K562 treated with DMSO at 1 percent for 48 hours (cell line): ENCODE results near the gene SMURF2. TPM values are rescaled to one million over a fixed set of nuclear protein-coding genes. Genes with fewer than 3 reads are reported as not detected.

Source experiments
- total RNA-seq: library from RNA; unstranded; fragments of 300-600 nt; gene quantifications from 2 replicates; pipeline ENCODE4 v1.2.3, GENCODE V29; 2022; ENCODE audit warnings: low replicate concordance; ENCODE audit errors: extremely low read depth

SMURF2 gene
- total RNA-seq = not detected in 2 replicates

DNA sequence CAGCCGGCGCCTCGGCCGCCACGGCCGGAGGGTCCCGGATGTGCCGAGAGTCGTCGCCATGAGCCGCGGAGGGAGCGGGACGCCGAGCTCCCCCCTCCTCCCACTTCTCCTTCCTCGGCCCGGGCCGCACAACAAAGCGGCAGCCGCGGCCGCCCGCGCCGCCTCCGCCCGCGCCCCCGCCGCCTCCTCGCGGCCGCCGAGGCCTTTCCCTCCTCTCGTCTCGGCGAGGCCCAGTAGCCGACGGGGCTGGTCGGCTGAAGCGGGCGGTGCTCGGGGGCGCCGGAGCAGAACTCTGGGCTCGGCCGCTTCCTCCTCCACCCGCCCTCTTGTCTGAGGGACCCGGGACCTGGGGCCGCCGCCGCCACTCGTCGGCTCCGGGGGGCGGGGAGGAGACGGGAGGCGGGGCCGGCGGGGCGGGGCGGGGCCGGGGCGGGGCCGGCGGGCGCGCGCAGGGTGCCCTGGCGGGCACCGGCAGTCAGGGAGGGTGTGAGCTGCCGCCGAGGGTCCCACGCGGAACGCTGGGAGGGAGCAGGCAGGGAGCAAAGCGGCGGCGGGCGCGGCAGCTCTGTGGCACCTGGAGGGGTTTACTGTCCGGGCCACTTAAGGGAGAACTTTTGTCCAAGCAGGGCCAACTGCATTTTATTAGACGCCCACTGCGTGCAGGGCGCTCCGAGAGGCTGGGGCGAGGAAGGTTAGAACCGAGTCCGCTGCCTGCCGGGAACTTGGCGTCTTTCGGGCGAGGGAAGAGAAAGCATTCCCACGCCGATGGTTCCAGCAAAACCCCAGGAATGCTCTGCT is at the start of gene SMURF2:
Gene SMURF2 (minus strand): TSS at position 332 of the 798 bp plus-strand sequence. CDS start 427 bp downstream, outside the sequence.

DNA sequence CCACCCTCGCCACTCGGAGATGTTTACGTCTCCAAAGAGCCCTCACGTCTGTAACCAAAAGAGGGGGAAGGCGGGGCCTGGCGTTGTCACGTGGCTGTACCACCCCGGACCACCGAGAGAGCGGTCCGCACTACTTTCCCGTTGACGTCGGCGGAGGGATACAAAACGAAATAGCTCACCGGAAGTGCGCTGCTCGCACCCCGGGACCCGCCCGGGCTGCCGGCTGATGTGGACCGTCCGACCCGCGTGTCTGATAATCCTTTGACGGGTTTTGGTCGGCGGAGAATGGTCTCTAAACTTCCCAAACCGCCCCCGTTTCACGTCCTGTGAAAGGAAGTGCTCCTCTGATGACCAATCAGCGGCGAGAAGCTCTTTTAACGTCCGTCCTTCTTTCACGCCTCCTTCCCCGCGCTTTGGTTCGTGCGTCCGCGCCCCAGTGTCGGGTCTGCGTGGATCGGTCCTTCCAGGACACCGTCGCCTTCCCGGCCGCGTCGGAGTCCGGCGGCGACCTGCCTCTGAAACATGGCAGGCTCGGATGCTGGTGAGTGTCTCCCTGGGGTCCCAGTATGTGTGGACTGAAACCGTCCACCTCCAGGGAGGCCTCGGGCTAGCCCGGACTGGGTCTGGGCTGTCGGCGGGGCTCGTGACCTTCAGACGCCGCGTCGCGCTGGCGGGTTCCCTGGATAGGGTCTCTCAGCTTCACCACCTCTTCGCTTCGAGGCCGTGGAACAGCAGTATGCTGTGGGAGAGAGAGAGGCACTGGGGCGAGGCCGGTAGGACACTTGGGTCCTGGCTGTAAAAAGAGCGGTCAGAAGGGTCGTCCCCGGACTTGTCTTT is 155.3 kb downstream of the SMURF2 start, which contains the start of gene CEP95:
Gene CEP95 (plus strand): TSS at position 402 of the 837 bp plus-strand sequence. CDS start 121 bp downstream, at position 523.

GRCh38 chr17:64506201-64506575 is 155.9 kb downstream of the SMURF2 start, which contains the start of gene DDX5:
Gene DDX5, minus strand, starts transcription at chr17:64506289. Its CDS starts 170 bp downstream, at chr17:64506119.

DNA sequence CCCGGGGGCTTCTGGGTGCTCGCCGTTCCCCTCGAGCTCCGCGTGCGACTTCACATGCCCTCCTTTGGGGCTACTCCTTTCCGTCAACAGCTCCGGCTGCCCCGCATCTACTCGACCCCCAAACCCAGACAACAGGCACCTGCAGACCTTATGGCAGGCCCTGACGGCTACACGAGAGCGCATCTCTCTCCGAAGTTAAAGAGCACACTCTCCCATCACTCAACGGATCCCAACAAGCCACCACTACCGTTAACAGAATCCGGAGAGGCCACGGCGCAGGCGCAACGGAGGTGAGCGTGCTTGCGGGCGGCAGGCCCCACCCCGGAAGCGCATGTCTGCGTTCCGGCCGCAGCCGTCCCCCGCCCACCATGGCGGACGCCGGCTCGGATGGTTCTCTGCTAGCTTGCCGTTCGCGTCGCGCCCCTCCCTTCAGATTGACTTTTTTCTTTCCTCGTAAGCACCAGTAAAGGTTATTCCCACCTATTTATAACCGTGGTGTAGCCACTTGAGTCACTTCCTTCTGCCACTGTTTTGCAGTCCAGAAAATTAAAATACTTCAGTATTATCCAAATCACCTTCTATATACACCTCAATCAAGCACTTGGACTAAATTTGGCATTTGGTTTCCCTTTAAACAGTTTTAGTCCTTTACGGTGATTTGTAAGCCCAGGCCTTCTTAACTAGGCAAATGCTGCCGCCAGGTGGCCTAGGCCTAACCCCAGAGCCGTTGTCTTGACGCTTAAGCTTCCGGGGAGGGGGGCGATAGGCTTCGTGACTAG is 165.1 kb downstream of the SMURF2 start, which contains the start of gene POLG2:
Gene POLG2 (minus strand): TSS at position 269 of the 779 bp plus-strand sequence. CDS start 86 bp downstream, at position 183.

Other genes starting within 250 kb of the SMURF2 start
- gene MILR1, start 213.2 kb downstream of the SMURF2 start, total RNA-seq = not detected in 2 replicates
- not detected in 2 replicates for gene POLG2, start 165.3 kb downstream of the SMURF2 start, total RNA-seq
- not detected in 2 replicates for gene DDX5, start 156.0 kb downstream of the SMURF2 start, total RNA-seq
- not detected in 2 replicates for gene CEP95, start 155.3 kb downstream of the SMURF2 start, total RNA-seq